Measurements from ENCODE around the gene SCAMP4. TPM values are rescaled to one million over a fixed set of nuclear protein-coding genes. Genes with fewer than 3 reads are reported as not detected.
"Not testable (repeated sequence)": the region's sequence is repeated elsewhere in the genome, so short reads cannot be mapped to it uniquely, and the experiment has no call there.

The SCAMP4 gene
- total RNA-seq, 1 donor from 2014 or later, result 75.8 TPM

GRCh38 chr19:1880611-1881392 lies 24.4 kb upstream of the SCAMP4 start:
- H3K9me3 Mint-ChIP-seq (ENCODE audit: unreplicated experiment), result no peaks in the 10 kb centered on the region
- peaks cover 30% of the 10 kb centered on the region for H3K4me1 Mint-ChIP-seq (ENCODE audit: unreplicated experiment)
- H3K27ac Mint-ChIP-seq (ENCODE audit: unreplicated experiment), result no peak overlapping the region
- no peaks in the 10 kb centered on the region for H3K36me3 Mint-ChIP-seq (ENCODE audit: unreplicated experiment)
- H3K27me3 Mint-ChIP-seq (ENCODE audit: unreplicated experiment), result no peaks in the 10 kb centered on the region
- DNase-seq (ENCODE audit: extremely low spot score, unreplicated experiment), result no peak
- H3K4me3 Mint-ChIP-seq (ENCODE audit: unreplicated experiment), result no peak overlapping the region
- no peak for TF ChIP-seq CTCF (IDR thresholded peaks at IDR 0.05)

- H3K4me3 Mint-ChIP-seq (ENCODE audit: unreplicated experiment); DNase-seq (ENCODE audit: extremely low spot score, unreplicated experiment); H3K9me3 Mint-ChIP-seq (ENCODE audit: unreplicated experiment); H3K27me3 Mint-ChIP-seq (ENCODE audit: unreplicated experiment); H3K36me3 Mint-ChIP-seq (ENCODE audit: unreplicated experiment); H3K27ac Mint-ChIP-seq (ENCODE audit: unreplicated experiment): not testable (repeated sequence)
- peaks cover 26% of the 10 kb centered on the region for H3K4me1 Mint-ChIP-seq (ENCODE audit: unreplicated experiment)
Observed at GRCh38 chr19:1881393-1882088, 23.7 kb upstream of the SCAMP4 start.

GRCh38 chr19:1882089-1882785 lies 23.0 kb upstream of the SCAMP4 start:
- peaks cover 26% of the 10 kb centered on the region for H3K4me1 Mint-ChIP-seq (ENCODE audit: unreplicated experiment)
- H3K27me3 Mint-ChIP-seq (ENCODE audit: unreplicated experiment), result no peaks in the 10 kb centered on the region
- no peak overlapping the region for H3K27ac Mint-ChIP-seq (ENCODE audit: unreplicated experiment)
- DNase-seq (ENCODE audit: extremely low spot score, unreplicated experiment), result no peak
- H3K36me3 Mint-ChIP-seq (ENCODE audit: unreplicated experiment), result no peaks in the 10 kb centered on the region
- no peaks in the 10 kb centered on the region for H3K9me3 Mint-ChIP-seq (ENCODE audit: unreplicated experiment)
- H3K4me3 Mint-ChIP-seq (ENCODE audit: unreplicated experiment), result no peak overlapping the region
- TF ChIP-seq CTCF (IDR thresholded peaks at IDR 0.05), result no peak

GRCh38 chr19:1882786-1883692 lies 22.2 kb upstream of the SCAMP4 start:
- no peak for DNase-seq (ENCODE audit: extremely low spot score, unreplicated experiment)
- Mint-ChIP-seq H3K27ac (ENCODE audit: unreplicated experiment) (peak overlapping the region; percentile 47), H3K27me3 (ENCODE audit: unreplicated experiment) (no peaks in the 10 kb centered on the region)

More at GRCh38 chr19:1882786-1883692, 22.2 kb upstream of the SCAMP4 start:
- peaks cover 30% of the 10 kb centered on the region for H3K4me1 Mint-ChIP-seq (ENCODE audit: unreplicated experiment)
- H3K9me3 Mint-ChIP-seq (ENCODE audit: unreplicated experiment), result no peaks in the 10 kb centered on the region
- H3K4me3 Mint-ChIP-seq (ENCODE audit: unreplicated experiment), result peak overlapping the region; percentile 98
- no peak for TF ChIP-seq CTCF (IDR thresholded peaks at IDR 0.05)
- H3K36me3 Mint-ChIP-seq (ENCODE audit: unreplicated experiment), result no peaks in the 10 kb centered on the region

Data from osteocyte (in vitro differentiated cells).